ENCODE results near the gene FAM193B.

FAM193B gene

GRCh38 chr5:177500685-177501522 is 53.5 kb downstream of the FAM193B start:
- peak; percentile 89 to 90 for DNase-seq (ENCODE audit: low read depth in 2 of 2)

DNA sequence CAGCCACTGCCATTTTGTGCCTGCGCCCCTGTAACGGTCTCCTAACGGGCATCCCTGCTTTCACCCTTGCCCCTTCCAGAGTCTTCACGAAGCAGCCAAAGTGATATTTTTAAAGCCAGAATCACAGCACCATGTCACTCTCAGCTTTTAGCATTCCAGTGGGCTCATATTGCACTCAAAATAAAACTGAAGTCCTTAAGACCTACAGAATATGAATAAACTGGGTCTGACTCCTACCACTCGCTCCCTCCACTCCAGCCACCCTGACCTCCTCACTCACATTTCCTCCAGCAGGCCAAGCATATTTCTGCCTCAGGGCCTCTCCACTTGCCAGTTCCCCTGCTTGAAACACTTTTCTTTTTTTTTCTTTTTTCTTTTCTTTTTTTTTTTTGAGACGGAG is 54.5 kb downstream of the FAM193B start:
- no peak for DNase-seq (ENCODE audit: low read depth in 2 of 2)

- no peak for DNase-seq (ENCODE audit: low read depth in 2 of 2)
Measured at GRCh38 chr5:177498013-177498787, 56.2 kb downstream of the FAM193B start.

GRCh38 chr5:177497292-177498012 is 56.9 kb downstream of the FAM193B start, which contains the start of gene PDLIM7:
PDLIM7 (minus strand) TSS chr5:177497604; CDS start chr5:177496512, 1,092 bp downstream.
- peak; percentile 95 to 97 for DNase-seq (ENCODE audit: low read depth in 2 of 2)

DNA sequence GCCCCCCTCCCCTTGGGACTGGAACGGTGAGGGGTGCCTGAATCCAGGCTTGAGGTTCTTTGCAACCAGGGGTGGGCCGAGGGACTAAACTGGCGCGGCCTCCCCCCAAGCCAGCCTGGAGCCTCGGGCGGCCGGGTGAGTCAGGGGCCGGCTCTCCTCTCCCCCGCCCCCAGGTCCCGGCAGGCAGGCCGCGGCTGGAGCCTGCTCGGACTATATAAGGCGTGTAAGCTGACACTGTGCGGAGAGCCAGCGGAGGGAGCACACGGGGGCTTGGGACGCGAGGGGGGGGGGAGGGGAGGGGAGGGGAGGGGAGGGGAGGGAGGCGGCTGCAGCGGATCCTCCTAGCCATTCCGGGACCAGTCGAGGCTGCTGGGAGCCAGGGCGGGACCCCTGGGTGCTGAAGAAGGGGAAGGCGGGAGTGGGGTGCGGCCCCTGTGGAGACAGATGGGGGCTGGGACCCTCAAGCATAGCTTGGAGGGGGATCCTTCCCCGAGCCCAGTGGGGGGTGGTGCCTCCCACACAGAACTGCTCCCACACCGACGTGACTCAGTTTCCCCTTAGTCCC is 57.6 kb downstream of the FAM193B start:
- DNase-seq (ENCODE audit: low read depth in 2 of 2), result no peak

DNA sequence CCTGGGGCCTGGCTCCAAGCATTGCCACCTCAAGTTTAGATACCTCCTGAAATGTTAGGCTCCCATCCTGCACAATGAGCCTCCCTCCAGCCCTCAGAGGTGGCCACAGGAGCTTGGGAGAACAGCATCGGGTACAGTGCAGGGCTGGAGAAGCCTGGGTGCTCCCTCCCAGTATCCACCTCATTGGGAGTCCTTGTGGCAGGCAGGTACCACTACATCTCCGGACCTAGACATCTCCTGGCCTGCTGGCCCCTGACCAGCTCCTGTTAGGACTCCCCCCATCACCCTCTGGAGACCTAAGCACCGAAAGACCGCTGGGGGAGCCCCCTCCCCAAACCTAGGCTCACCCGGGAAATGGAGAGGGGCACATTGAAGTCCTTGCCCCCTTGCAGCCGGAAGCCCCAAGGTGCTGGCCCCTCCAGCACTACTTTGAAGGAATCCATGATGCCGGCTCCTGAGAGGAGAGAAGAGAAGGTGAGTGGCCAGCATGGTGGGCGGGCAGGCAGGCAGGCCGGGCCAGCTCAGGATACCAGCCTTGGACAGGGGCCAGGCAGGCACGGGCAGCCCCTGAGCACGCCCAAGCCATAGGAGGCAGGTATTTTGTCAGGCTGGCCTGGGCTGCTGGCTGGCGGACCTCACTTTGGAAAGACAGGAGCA is 58.2 kb downstream of the FAM193B start:
- no peak for DNase-seq (ENCODE audit: low read depth in 2 of 2)

GRCh38 chr5:177495243-177496060 is 58.9 kb downstream of the FAM193B start:
- DNase-seq (ENCODE audit: low read depth in 2 of 2), result no peak

DNA sequence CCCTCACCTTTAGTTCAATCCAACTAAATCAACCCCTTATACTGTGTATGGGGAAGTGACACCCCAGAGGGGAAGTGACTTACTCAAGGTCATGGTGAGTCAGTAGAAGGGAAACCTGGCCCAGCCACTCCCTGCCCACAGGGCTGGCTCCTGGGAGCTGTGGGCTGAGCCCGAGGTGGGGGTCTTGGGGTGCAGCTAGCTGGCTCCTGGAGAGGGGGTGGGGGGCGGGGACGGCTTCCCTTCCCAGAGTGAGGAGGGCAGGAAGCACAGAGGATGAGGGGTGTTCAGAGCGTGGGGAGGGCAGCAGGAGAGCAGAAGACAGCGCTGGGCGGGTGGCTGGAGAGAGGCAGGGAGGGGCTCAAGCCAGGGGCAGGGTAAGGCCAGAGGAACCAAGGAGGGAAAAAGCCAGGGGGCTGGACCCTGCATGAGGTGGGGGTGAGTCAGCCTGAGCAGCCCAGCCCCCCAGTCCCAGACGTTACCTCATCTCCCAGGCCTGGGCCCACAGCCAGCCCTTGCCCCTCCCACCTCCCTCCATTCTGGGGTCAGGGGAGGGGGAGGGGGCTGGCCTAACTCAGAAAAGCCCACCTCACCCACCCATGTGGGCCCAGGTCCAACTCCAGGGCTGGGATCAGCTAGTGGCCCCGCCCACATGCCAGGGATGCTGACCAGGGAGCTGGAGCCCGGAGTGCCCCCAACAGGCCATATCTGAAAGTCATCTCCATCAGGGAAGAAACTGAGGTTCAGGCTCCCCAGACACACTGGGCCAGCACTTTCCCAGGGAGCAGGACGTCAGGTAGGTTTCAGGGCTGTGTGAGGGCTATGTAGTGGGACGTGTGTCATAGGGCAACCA is 59.8 kb downstream of the FAM193B start:
- DNase-seq (ENCODE audit: low read depth in 2 of 2), result no peak

DNA sequence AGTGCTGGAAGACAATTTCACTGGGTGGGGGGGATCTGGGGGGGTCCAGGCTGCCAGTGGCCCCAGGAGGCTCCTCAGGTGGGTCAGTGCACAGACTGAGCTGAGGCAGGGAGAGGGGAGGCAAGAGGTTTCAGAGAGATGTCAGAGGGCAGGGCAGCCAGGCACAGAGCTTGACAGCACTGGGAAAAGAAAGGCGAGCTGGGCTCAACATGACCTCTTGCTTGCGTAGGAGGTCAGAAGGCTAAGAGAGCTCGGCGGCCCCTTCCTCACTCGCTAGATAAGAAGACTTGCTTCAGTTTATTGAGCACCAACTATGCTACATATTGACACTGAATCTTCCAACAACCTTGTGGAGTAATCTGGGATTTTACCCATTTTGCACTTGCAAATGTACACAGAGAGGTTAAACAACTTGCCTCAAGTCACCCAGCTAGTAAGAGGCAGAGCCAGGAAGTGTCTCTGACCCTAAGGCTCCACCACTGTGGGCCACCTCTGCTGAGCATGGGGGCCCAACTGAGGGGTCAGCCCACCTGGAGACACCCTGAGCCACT is 60.5 kb downstream of the FAM193B start:
- no peak for DNase-seq (ENCODE audit: low read depth in 2 of 2)

GRCh38 chr5:177492841-177493240 is 61.5 kb downstream of the FAM193B start:
- no peak for DNase-seq (ENCODE audit: low read depth in 2 of 2)

DNA sequence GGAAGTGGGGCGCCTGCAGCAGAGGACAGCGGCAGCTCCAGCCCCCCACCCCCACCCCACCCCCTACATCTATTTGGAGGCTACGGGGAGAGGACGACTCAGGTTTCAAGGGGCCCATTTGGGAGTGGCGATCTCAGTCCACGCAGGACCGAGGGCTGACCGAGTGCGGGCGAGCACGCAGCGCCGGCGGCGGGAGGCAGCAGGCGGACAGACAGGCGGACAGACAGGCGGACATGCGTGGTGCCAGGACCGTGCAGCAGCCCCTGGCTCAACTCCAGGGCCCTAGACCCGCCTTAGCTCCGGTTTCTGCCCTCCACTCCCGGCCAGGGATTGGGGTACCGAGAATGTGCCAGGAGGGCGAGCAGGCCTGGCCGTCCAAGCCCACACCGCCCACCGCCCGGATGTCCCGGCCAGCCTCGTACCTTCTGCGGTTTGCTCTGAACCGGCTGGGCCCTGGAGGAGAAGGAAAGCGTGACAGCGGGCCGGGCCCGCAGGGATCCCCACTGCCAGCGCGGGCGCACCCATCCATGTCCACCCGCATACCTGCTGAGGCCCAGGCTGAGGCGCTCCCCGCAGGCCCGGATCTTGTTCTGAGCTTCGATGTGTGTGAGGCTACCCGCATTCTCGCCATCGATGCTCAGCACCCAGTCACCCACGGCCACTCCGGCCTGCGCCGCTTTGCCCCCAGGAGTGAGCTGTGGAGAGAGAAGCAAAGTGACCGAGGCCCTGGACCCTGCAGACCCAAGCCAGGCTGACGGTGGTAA is 62.2 kb downstream of the FAM193B start:
- no peak for DNase-seq (ENCODE audit: low read depth in 2 of 2)

DNA sequence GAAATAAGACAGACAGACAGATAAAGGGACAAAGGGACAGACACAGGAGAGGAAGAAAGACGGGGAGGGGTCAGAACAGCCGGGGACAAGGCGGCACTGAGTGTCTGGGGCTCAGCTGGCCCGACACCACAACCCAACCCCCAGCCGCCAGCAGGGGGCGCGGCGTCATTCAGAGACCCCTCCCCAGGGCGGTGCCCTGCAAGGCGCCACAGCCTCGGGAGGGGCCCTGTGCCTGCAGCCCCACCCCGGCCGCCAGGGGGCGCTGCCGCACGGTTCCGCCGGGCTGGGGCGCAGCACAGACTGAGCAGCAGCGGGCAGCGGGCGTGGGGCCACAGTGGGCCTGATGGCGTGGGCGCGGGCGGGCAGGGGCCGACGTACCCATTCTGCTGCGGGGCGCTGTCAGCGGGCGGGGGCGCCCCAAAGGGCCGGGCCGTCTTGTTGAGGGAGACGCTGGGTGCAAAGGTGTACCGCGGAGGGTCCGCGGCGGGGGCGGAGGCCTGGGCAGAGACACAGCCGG is 62.9 kb downstream of the FAM193B start:
- peak in 1 of 2 donors; percentile 22 for DNase-seq (ENCODE audit: low read depth in 2 of 2)

- no peak for DNase-seq (ENCODE audit: low read depth in 2 of 2)
Measured at GRCh38 chr5:177490992-177491391, 63.4 kb downstream of the FAM193B start.

DNA sequence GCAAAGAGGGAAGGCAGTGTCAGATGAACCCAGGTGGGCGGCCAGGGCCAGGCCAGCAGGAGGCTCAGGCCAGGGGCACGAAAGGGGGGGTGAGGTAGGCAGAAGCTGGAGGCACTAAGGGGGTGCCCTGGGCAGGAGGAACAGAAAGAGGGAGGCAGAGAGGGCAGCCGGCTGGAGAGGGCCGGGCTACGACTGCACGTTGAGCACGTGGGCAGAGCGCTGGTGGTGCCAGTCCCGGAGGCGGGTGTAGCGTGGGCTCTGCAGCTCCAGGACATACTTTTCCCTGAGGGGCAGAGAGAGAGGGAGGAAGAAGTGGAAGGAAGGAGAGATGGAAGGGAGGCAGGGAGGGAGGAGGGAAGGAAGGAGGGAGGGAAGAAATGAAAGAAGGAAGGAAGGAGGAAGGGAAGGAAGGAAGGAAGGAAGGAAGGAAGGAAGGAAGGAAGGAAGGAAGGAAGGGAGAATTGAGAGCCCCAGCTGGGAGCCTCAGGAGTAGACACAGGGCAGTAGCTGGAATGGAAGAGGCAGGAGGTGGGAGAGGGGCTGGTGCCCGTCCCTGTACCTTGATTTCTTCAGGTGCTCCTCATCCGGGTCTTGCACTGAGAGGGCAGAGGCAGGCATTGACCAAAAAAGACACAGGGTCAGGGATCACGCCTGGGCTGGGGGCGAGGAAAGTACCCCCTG is 63.9 kb downstream of the FAM193B start:
- no peak for DNase-seq (ENCODE audit: low read depth in 2 of 2)

DNA sequence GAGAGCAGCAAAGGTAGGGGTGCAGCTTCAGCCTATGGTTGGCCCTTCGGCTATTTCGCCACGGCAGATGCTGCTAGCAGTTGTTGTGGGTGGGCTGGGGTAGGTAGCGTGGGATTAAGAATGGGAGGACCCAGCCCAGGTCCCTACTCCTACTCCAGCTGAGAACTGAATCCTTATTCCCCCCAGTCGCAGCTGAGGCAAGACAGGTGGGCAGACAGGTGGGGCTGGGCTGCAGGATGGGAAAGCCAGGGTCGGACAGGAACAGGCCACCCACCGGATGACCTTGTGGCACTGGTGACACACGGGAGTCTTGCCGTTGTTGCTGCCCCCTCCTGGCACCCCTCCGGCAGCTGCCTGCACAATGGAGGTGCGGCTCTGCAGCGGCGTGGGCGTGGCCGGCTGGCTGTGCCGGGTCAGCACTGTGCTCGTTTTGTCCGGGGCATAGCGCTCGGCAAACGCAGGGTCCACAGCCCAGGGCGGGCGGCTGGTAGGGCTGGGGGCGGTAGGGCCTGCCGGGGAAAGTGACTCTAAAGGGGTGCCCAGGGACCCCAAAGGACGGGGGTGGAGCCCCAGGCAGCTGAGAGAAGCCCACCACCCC is 65.1 kb downstream of the FAM193B start:
- DNase-seq (ENCODE audit: low read depth in 2 of 2), result no peak

- DNase-seq (ENCODE audit: low read depth in 2 of 2), result no peak
Measured at GRCh38 chr5:177487975-177488374, 66.4 kb downstream of the FAM193B start.

DNA sequence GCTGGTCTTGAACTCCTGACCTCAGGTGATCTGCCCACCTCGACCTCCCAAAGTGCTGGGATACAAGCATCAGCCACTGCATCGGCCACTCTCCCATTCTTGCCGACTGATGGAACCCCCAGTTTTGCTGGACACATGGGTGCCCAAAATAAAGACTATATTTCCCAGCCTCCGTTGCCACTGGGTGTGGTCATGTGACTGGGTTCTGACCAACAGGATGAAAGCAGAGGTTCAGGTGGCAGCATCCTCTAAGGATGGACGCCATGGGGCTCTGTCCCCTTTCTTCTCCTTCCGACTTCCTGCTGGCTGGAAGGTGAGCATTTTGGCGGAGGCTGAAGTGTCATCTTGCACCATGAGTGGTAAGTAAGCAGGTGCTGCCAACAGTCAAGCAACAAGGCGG is 67.2 kb downstream of the FAM193B start:
- no peak for DNase-seq (ENCODE audit: low read depth in 2 of 2)
